ENCODE data around the gene ZFAND3. TPM values are rescaled to one million over a fixed set of nuclear protein-coding genes. Genes with fewer than 3 reads are reported as not detected.

ZFAND3 gene
- total RNA-seq, 1 donor from 2014 or later: 31.2 TPM

GRCh38 chr6:37826188-37826587 is 6.7 kb downstream of the ZFAND3 start:
- no peak for TF ChIP-seq POLR2AphosphoS5 (IDR thresholded peaks at IDR 0.05; ENCODE audit: insufficient read depth in 1 of 2, low read depth in 1 of 2)
- no peak for TF ChIP-seq CTCF (IDR thresholded peaks at IDR 0.05)
- no peak for TF ChIP-seq POLR2A (IDR thresholded peaks at IDR 0.05)
- no peak overlapping the region for H3K4me3 ChIP-seq
- H3K27me3 ChIP-seq: no peaks in the 10 kb centered on the region
- DNase-seq (ENCODE audit: extremely low spot score in 2 of 2): no peak
- no peaks in the 10 kb centered on the region for H3K9me3 ChIP-seq
- intact Hi-C loops (cut with DNase I): no loop called here
- no peaks in the 10 kb centered on the region for H3K36me3 ChIP-seq
- H3K27ac ChIP-seq: no peak overlapping the region
- peaks cover 86% of the 10 kb centered on the region for H3K4me1 ChIP-seq

- Histone ChIP-seq H3K27me3 (no peaks in the 10 kb centered on the region), H3K4me1 (peaks cover 86% of the 10 kb centered on the region), H3K36me3 (no peaks in the 10 kb centered on the region), H3K27ac (no peak overlapping the region), H3K4me3 (no peak overlapping the region), H3K9me3 (no peaks in the 10 kb centered on the region)
- DNase-seq (ENCODE audit: extremely low spot score in 2 of 2): no peak
- TF ChIP-seq CTCF (IDR thresholded peaks at IDR 0.05) (no peak), POLR2AphosphoS5 (IDR thresholded peaks at IDR 0.05; ENCODE audit: insufficient read depth in 1 of 2, low read depth in 1 of 2) (no peak), POLR2A (IDR thresholded peaks at IDR 0.05) (no peak)
- intact Hi-C loops (cut with DNase I): no loop called here
These were observed 7.5 kb downstream of the ZFAND3 start for GRCh38 chr6:37826993-37827392.

- H3K27ac ChIP-seq: no peak overlapping the region
- no peak for TF ChIP-seq POLR2A (IDR thresholded peaks at IDR 0.05)
- TF ChIP-seq CTCF (IDR thresholded peaks at IDR 0.05): no peak
- TF ChIP-seq POLR2AphosphoS5 (IDR thresholded peaks at IDR 0.05; ENCODE audit: insufficient read depth in 1 of 2, low read depth in 1 of 2): no peak
- H3K4me1 ChIP-seq: peaks cover 79% of the 10 kb centered on the region
- H3K4me3 ChIP-seq: no peak overlapping the region
- intact Hi-C loops (cut with DNase I): no loop called here
- H3K36me3 ChIP-seq: no peaks in the 10 kb centered on the region
- no peaks in the 10 kb centered on the region for H3K27me3 ChIP-seq
- no peak for DNase-seq (ENCODE audit: extremely low spot score in 2 of 2)
- H3K9me3 ChIP-seq: no peaks in the 10 kb centered on the region
These were observed 8.2 kb downstream of the ZFAND3 start for GRCh38 chr6:37827603-37828265.

- Histone ChIP-seq H3K36me3 (no peaks in the 10 kb centered on the region), H3K27ac (no peak overlapping the region), H3K9me3 (no peaks in the 10 kb centered on the region), H3K27me3 (no peaks in the 10 kb centered on the region), H3K4me1 (peaks cover 62% of the 10 kb centered on the region), H3K4me3 (no peak overlapping the region)
- intact Hi-C loops (cut with DNase I): no loop called here
- no peak for DNase-seq (ENCODE audit: extremely low spot score in 2 of 2)
- TF ChIP-seq CTCF (IDR thresholded peaks at IDR 0.05) (no peak), POLR2A (IDR thresholded peaks at IDR 0.05) (no peak), POLR2AphosphoS5 (IDR thresholded peaks at IDR 0.05; ENCODE audit: insufficient read depth in 1 of 2, low read depth in 1 of 2) (no peak)
These were observed 10.7 kb downstream of the ZFAND3 start for GRCh38 chr6:37830225-37830624.

- H3K27me3 ChIP-seq: no peaks in the 10 kb centered on the region
- no peak overlapping the region for H3K4me3 ChIP-seq
- peaks cover 50% of the 10 kb centered on the region for H3K4me1 ChIP-seq
- TF ChIP-seq CTCF (IDR thresholded peaks at IDR 0.05) (no peak), POLR2AphosphoS5 (IDR thresholded peaks at IDR 0.05; ENCODE audit: insufficient read depth in 1 of 2, low read depth in 1 of 2) (no peak), POLR2A (IDR thresholded peaks at IDR 0.05) (no peak)
- no peak for DNase-seq (ENCODE audit: extremely low spot score in 2 of 2)
- intact Hi-C loops (cut with DNase I): no loop called here
- H3K27ac ChIP-seq: no peak overlapping the region
- H3K9me3 ChIP-seq: no peaks in the 10 kb centered on the region
- H3K36me3 ChIP-seq: no peaks in the 10 kb centered on the region
These were observed 11.9 kb downstream of the ZFAND3 start for GRCh38 chr6:37831457-37831856.
